Common myeloid progenitor, CD34-positive (primary cell): ENCODE data around the gene NEK11. TPM values are rescaled to one million over a fixed set of nuclear protein-coding genes. Genes with fewer than 3 reads are reported as not detected.

Experiments used
- CTCF ChIA-PET: fragments of 350-600 bp; sonication (Branson Sonifier 250); formaldehyde crosslinking; loops from one replicate; lab custom pipeline; 2021; ENCODE audit warnings: antibody characterized with exemption; lab: Charles Lee
- POLR2A ChIA-PET: fragments of 350-600 bp; sonication (Branson Sonifier 250); formaldehyde crosslinking; loops from one replicate; lab custom pipeline; 2021; ENCODE audit warnings: antibody characterized with exemption; lab: Charles Lee
- DNase-seq, 3 donors: peaks; one replicate each; pipeline versions ENCODE4 v3.0.0 to v3.0.0-alpha.2; 2013
- H3K27ac ChIP-seq, 2 experiments: 1 replicate in 1 of 2; 2 replicates in 1 of 2; pipeline ENCODE4 v1.7.0; 2013; ENCODE audit warnings: inconsistent platforms in 2 of 2, low read length in 2 of 2, mild to moderate bottlenecking in 2 of 2, low read depth in 1 of 2, moderate library complexity in 1 of 2; ENCODE audit not compliant: severe bottlenecking in 2 of 2, insufficient read depth in 1 of 2, poor library complexity in 1 of 2
- H3K27me3 ChIP-seq, 5 experiments: replicated peaks in 2 of 5; 1 replicate in 3 of 5; 2 replicates in 2 of 5; pipeline versions ENCODE4 v1.6.1 to v1.7.0; 2013; ENCODE audit warnings: low read length in 4 of 5, mild to moderate bottlenecking in 2 of 5, moderate library complexity in 2 of 5, inconsistent platforms in 1 of 5; ENCODE audit not compliant: insufficient read depth in 5 of 5, control insufficient read depth in 4 of 5
- H3K36me3 ChIP-seq, 4 experiments: 1 replicate in 2 of 4; 2 replicates in 2 of 4; pipeline versions ENCODE4 v1.6.1 to v1.7.0; 2013; ENCODE audit warnings: low read length in 3 of 4, control low read depth in 1 of 4, mild to moderate bottlenecking in 1 of 4; ENCODE audit not compliant: control insufficient read depth in 4 of 4, insufficient read depth in 4 of 4
- H3K4me1 ChIP-seq, 4 experiments: 1 replicate in 3 of 4; 2 replicates in 1 of 4; pipeline versions ENCODE4 v1.6.1 to v1.7.1; 2013; ENCODE audit warnings: low read length in 3 of 4, mild to moderate bottlenecking in 3 of 4, control low read depth in 1 of 4, inconsistent platforms in 1 of 4, moderate library complexity in 1 of 4; ENCODE audit not compliant: control insufficient read depth in 4 of 4, insufficient read depth in 4 of 4; ENCODE audit errors: control extremely low read depth in 1 of 4
- H3K4me3 ChIP-seq, 7 experiments: 1 replicate in 4 of 7; 2 replicates in 3 of 7; pipeline versions ENCODE4 v1.5.1 to v1.7.0; 2013; ENCODE audit warnings: mild to moderate bottlenecking in 7 of 7, low read length in 6 of 7, moderate library complexity in 6 of 7, inconsistent platforms in 2 of 7, low read depth in 2 of 7, control low read depth in 1 of 7; ENCODE audit not compliant: insufficient read depth in 4 of 7, control insufficient read depth in 1 of 7; ENCODE audit errors: extremely low read depth in 1 of 7
- H3K9me3 ChIP-seq, 5 experiments: 1 replicate in 4 of 5; 2 replicates in 1 of 5; pipeline versions ENCODE4 v1.6.1 to v1.7.1; 2013; ENCODE audit warnings: low read length in 4 of 5, mild to moderate bottlenecking in 2 of 5, inconsistent platforms in 1 of 5, low read depth in 1 of 5, moderate library complexity in 1 of 5; ENCODE audit not compliant: control insufficient read depth in 4 of 5, insufficient read depth in 2 of 5; ENCODE audit errors: control extremely low read depth in 1 of 5
- WGBS: methylation state at CpG from one replicate; pipeline ENCODE4 v1.1.5; 2013; ENCODE audit not compliant: insufficient coverage; 5-methylcytosine and 5-hydroxymethylcytosine counted together
- polyA plus RNA-seq: library from polyadenylated mRNA; unstranded; fragments of 120-200 nt; gene quantifications from one replicate; pipeline ENCODE4 v1.2.1, GENCODE V29; 2013

NEK11 gene, protein sequence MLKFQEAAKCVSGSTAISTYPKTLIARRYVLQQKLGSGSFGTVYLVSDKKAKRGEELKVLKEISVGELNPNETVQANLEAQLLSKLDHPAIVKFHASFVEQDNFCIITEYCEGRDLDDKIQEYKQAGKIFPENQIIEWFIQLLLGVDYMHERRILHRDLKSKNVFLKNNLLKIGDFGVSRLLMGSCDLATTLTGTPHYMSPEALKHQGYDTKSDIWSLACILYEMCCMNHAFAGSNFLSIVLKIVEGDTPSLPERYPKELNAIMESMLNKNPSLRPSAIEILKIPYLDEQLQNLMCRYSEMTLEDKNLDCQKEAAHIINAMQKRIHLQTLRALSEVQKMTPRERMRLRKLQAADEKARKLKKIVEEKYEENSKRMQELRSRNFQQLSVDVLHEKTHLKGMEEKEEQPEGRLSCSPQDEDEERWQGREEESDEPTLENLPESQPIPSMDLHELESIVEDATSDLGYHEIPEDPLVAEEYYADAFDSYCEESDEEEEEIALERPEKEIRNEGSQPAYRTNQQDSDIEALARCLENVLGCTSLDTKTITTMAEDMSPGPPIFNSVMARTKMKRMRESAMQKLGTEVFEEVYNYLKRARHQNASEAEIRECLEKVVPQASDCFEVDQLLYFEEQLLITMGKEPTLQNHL
- polyA plus RNA-seq, result 8.0 TPM

DNA sequence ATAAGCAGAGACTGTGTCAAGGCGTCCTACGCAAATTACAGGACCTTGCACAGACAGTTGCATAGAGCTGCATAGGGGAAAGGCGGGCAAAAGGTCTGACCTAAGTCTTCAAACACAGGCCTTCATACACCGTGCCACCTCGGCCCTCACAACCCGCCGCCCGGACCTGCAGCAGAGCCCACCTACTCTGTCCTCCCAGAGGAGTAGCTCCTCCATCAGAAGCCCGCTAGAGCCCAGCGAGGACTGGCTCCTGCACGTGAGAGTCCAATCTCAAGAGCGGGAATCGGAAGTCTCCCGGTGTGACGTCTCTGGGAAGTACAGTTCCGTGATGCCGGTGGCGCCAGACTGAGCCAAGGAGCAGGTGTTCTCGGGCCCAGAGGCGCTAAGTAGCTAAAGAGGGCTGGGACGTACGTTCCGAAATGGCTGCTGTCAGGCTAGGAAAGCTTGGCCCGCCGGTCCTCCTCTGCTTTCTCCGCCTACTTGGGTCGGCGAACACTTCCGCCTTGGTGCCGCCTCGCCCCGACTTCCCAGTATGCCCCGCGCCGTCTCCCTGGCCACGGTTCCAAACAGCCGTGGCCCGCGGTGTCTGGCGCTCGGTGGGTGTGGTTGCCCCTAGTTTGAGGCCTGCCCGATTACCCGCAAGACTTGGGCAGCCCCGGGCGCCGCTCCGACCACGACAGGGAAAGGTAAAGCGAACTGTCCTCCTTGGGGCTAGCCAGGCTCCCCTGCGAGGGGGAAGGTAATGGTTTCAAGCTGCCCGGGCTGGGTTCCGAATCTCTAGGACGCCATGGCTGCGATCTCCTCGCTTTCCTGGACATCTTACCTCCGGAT is at the start of gene NEK11, which contains the start of gene ASTE1:
TSS of gene NEK11 (plus strand) at position 557 of the 831 bp plus-strand sequence. CDS start 2,832 bp downstream, outside the sequence.
TSS of gene ASTE1 (minus strand) at position 505 of the 831 bp plus-strand sequence. CDS start 1,519 bp downstream, outside the sequence.
- 0% methylated on average over 55 of the region's 56 CpGs for WGBS
- peak; percentile 89 to 96 (median 94) for DNase-seq
- Histone ChIP-seq H3K4me1 (peaks cover 7 to 21% (median 18%) of the 10 kb centered on the region in 4 experiments), H3K9me3 (no peaks in the 10 kb centered on the region), H3K4me3 (peak within 1 kb of the TSS; percentile 65 to 97 (median 92)), H3K27ac (peak within 1 kb of the TSS; percentile 85 to 95), H3K36me3 (peaks cover 8 to 17% (median 10%) of the 10 kb centered on the region in 4 experiments), H3K27me3 (no peaks in the 10 kb centered on the region)
- POLR2A ChIA-PET, result no interaction called here
- CTCF ChIA-PET, result interaction anchor here (0.6 to 1.0 kb wide), 3 partner anchors 10 to 468 kb away, joined by 3 to 4 read pairs (median 3); no protein-coding TSS in a partner anchor

DNA sequence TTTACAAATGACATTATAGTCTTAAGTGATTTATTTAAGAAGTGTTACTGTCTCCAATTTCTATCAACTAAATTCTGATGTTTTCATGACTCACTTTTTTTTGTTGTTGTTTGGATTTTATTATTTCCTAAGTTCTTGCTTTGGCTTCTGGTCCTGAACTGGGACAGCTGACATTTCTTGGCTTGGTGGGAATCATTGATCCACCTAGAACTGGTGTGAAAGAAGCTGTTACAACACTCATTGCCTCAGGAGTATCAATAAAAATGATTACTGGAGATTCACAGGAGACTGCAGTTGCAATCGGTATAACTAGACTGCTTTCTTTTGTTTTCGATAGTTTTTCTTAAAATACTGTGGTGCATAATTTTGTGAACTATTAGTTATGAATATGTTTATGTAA is 47.6 kb upstream of the NEK11 start:
- CTCF ChIA-PET, result interaction anchor here (1.0 kb wide), 1 partner anchor 45 kb away, joined by 3 read pairs; no protein-coding TSS in a partner anchor
- no peaks in the 10 kb centered on the region for H3K27me3 ChIP-seq
- H3K36me3 ChIP-seq, result peaks cover 2 to 71% (median 41%) of the 10 kb centered on the region in 4 experiments
- POLR2A ChIA-PET, result no interaction called here
- H3K27ac ChIP-seq, result no peak overlapping the region
- H3K4me1 ChIP-seq, result no peaks in the 10 kb centered on the region
- no peak for DNase-seq
- WGBS, result 96% methylated on average over 2 of the region's 2 CpGs
- no peaks in the 10 kb centered on the region for H3K9me3 ChIP-seq
- H3K4me3 ChIP-seq, result no peak overlapping the region

DNA sequence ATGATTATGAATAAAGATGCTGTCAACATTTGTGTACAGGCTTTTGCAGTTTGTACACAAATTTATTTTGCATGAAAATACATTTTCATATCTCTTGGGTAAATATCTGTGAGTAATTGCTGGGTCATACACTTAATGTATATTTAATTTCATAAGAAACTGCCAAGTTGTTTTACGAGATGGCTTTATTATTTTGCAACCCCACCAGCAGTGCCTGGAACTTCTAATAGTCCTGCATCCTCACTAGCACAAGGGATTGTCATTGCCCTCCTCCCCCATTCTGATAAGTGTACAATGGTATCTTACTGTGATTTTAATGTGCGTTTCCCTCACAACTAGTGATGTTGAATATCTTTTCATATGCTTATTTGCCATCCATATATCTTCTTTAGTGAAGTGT is 45.2 kb upstream of the NEK11 start:
- WGBS, result no CpG with 5 or more reads among the region's 2 CpGs
- Histone ChIP-seq H3K27ac (no peak overlapping the region), H3K27me3 (no peaks in the 10 kb centered on the region), H3K36me3 (peaks cover 2 to 52% (median 34%) of the 10 kb centered on the region in 4 experiments), H3K4me1 (no peaks in the 10 kb centered on the region), H3K9me3 (no peaks in the 10 kb centered on the region), H3K4me3 (no peak overlapping the region)
- POLR2A ChIA-PET, result no interaction called here
- CTCF ChIA-PET, result no interaction called here
- no peak for DNase-seq

DNA sequence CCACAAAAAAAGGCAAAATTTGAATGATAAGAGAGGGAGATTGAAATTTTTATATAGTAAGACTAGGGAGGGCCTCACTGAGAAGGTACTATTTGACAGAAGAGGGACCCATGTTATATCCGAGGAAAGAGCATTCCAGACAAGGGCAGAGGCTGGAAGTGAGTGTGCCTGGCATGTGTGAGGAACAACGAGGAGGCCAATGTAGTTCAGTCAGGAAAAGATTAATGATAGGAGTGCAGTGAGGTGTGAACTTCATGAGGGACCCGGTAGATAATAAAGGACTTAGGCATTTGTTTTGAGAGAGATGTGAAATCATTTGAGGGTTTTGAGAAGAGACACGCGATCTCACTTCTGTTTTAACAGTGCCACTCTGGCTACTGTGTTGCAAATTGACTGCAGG is 36.4 kb upstream of the NEK11 start:
- H3K9me3 ChIP-seq, result no peaks in the 10 kb centered on the region
- no peaks in the 10 kb centered on the region for H3K4me1 ChIP-seq
- ChIA-PET CTCF (no interaction called here), POLR2A (no interaction called here)
- H3K4me3 ChIP-seq, result no peak overlapping the region
- WGBS, result 80% methylated on average over 5 of the region's 5 CpGs
- no peak for DNase-seq
- no peak overlapping the region for H3K27ac ChIP-seq
- H3K36me3 ChIP-seq, result peaks cover 12 to 46% (median 37%) of the 10 kb centered on the region in 4 experiments
- no peaks in the 10 kb centered on the region for H3K27me3 ChIP-seq

DNA sequence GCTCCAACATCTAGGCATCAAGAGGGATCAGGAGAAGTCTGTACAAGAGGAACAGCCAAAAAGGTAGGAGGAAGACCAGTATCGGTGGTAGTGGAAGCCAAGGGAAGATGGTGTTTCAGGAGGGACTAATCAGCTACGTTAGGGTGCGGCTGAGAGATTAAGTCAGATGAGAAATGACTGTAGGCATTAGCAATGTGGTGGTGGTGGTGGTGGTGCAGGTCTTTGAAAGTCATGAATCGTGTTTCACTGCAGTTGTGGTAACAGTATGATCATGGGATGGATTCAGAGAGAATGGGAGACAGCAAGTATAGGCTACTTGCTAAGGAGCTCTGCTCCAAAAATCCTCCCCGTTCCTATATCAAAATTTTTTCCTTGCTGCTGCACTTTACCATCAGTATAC is 35.6 kb upstream of the NEK11 start:
- H3K36me3 ChIP-seq, result peaks cover 12 to 51% (median 35%) of the 10 kb centered on the region in 4 experiments
- H3K4me3 ChIP-seq, result no peak overlapping the region
- CTCF ChIA-PET, result no interaction called here
- no peak overlapping the region for H3K27ac ChIP-seq
- H3K4me1 ChIP-seq, result no peaks in the 10 kb centered on the region
- H3K9me3 ChIP-seq, result no peaks in the 10 kb centered on the region
- DNase-seq, result no peak
- WGBS, result 98% methylated on average over 4 of the region's 5 CpGs
- POLR2A ChIA-PET, result no interaction called here
- H3K27me3 ChIP-seq, result no peaks in the 10 kb centered on the region

DNA sequence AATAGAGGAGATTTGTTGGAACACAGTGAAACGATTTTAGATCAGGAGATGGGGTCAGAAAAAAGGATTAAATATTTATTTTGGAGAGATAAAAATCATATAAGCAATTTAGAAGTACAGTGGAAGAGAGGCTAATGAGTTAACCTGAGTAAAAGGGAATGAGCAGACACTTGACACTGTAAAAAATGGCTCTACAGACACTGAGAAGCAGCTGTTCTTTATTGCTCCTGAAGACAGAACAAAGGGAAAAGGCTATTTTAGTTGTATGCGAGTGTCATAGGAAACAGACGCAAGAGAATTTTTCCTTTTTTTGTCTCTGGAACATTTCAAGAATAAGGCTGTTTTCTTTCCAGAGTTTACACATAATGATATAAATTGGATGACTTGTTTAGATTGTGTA is 34.3 kb upstream of the NEK11 start:
- 83% methylated on average over 1 of the region's 3 CpGs for WGBS
- CTCF ChIA-PET, result interaction anchor here (0.7 kb wide), 1 partner anchor 10 kb away, joined by 3 read pairs; no protein-coding TSS in a partner anchor
- H3K27ac ChIP-seq, result no peak overlapping the region

More for the DNA sequence above, 34.3 kb upstream of the NEK11 start:
- no peaks in the 10 kb centered on the region for H3K27me3 ChIP-seq
- no peaks in the 10 kb centered on the region for H3K9me3 ChIP-seq
- H3K4me1 ChIP-seq, result no peaks in the 10 kb centered on the region
- peaks cover 12 to 54% (median 35%) of the 10 kb centered on the region in 4 experiments for H3K36me3 ChIP-seq
- POLR2A ChIA-PET, result no interaction called here
- DNase-seq, result no peak
- no peak overlapping the region for H3K4me3 ChIP-seq
